SK-N-SH treated with all-trans-retinoic acid at 6 μM for 48 hours (cell line): ENCODE data around the gene MVD.

ENCODE experiments used
- ATAC-seq: fragments of 200-7000 bp; cut with Tn5 transposase; 3 replicates; pipeline ENCODE4 v1.9.1; 2020; ENCODE audit warnings: mild to moderate bottlenecking, moderate library complexity
- ARNTL ChIP-seq: fragments of 450-650 bp; formaldehyde crosslinking; IDR thresholded peaks from 2 replicates; pipeline ENCODE4 v1.5.0; 2020; ENCODE audit warnings: low read depth, mild to moderate bottlenecking, moderate library complexity, borderline replicate concordance
- CSDC2 ChIP-seq: fragments of 250-450 bp; sonication (Bioruptor Pico); IDR thresholded peaks from 2 replicates; pipeline ENCODE4 v1.5.0; 2020; ENCODE audit warnings: mild to moderate bottlenecking, moderate library complexity
- ESRRG ChIP-seq: fragments of 250-450 bp; sonication (Bioruptor Pico); IDR thresholded peaks from 2 replicates; pipeline ENCODE4 v1.6.1; 2021; ENCODE audit warnings: mild to moderate bottlenecking
- GLIS3 ChIP-seq: fragments of 250-450 bp; sonication (Bioruptor Pico); IDR thresholded peaks from 2 replicates; pipeline ENCODE4 v1.5.0; 2020; ENCODE audit warnings: mild to moderate bottlenecking, moderate library complexity
- OSR1 ChIP-seq: fragments of 250-450 bp; sonication (Bioruptor Pico); IDR thresholded peaks from 2 replicates; pipeline ENCODE4 v1.8.0; 2022; ENCODE audit warnings: moderate library complexity, mild to moderate bottlenecking, inconsistent platforms
- PPARA ChIP-seq: fragments of 250-450 bp; sonication (Bioruptor Pico); IDR thresholded peaks from 2 replicates; pipeline ENCODE4 v1.5.0; 2020; ENCODE audit warnings: mild to moderate bottlenecking, borderline replicate concordance
- RARB ChIP-seq: fragments of 250-450 bp; sonication (Bioruptor Pico); IDR thresholded peaks from 2 replicates; pipeline ENCODE4 v1.8.0; 2021; ENCODE audit warnings: mild to moderate bottlenecking, moderate library complexity
- SNAI2 ChIP-seq: fragments of 250-450 bp; sonication (Bioruptor Pico); IDR thresholded peaks from 2 replicates; pipeline ENCODE4 v1.5.0; 2020; ENCODE audit warnings: mild to moderate bottlenecking, moderate library complexity
- TCF4 ChIP-seq: fragments of 250-450 bp; sonication (Bioruptor Pico); IDR thresholded peaks from 2 replicates; pipeline ENCODE4 v1.8.0; 2021; ENCODE audit warnings: mild to moderate bottlenecking, moderate library complexity, borderline replicate concordance
- TOX ChIP-seq: fragments of 250-450 bp; sonication (Bioruptor Pico); IDR thresholded peaks from 2 replicates; pipeline ENCODE4 v1.8.0; 2021; ENCODE audit warnings: mild to moderate bottlenecking, moderate library complexity, borderline replicate concordance
- ZC3H10 ChIP-seq: fragments of 250-450 bp; sonication (Bioruptor Pico); IDR thresholded peaks from 2 replicates; pipeline ENCODE4 v1.5.1; 2021; ENCODE audit warnings: mild to moderate bottlenecking, moderate library complexity
- ZFP3 ChIP-seq: fragments of 250-450 bp; sonication (Bioruptor Pico); IDR thresholded peaks from 2 replicates; pipeline ENCODE4 v1.5.0; 2020; ENCODE audit warnings: mild to moderate bottlenecking, moderate library complexity
- ZFP30 ChIP-seq: fragments of 450-650 bp; formaldehyde crosslinking; IDR thresholded peaks from 2 replicates; pipeline ENCODE4 v1.5.0; 2022; ENCODE audit warnings: mild to moderate bottlenecking, moderate library complexity
- ZNF565 ChIP-seq: fragments of 450-650 bp; formaldehyde crosslinking; conservative IDR thresholded peaks from 2 replicates; pipeline ENCODE4 v1.5.0; 2020; ENCODE audit warnings: low read depth, mild to moderate bottlenecking, moderate library complexity
- ZNF70 ChIP-seq: fragments of 450-650 bp; formaldehyde crosslinking; IDR thresholded peaks from 2 replicates; pipeline ENCODE4 v1.5.0; 2020; ENCODE audit warnings: mild to moderate bottlenecking, moderate library complexity
- ZNF8 ChIP-seq: fragments of 450-650 bp; formaldehyde crosslinking; IDR thresholded peaks from 2 replicates; pipeline ENCODE4 v1.5.0; 2020; ENCODE audit warnings: mild to moderate bottlenecking, moderate library complexity
- TF ChIP-seq, protein P1 (sequence below): fragments of 250-450 bp; sonication (Bioruptor Pico); IDR thresholded peaks from 2 replicates; pipeline ENCODE4 v1.8.0; 2021; ENCODE audit warnings: low read depth, mild to moderate bottlenecking, moderate library complexity, borderline replicate concordance
- TF ChIP-seq, protein P2 (sequence below): fragments of 250-450 bp; sonication (Bioruptor Pico); IDR thresholded peaks from 2 replicates; pipeline ENCODE4 v1.5.1; 2020; ENCODE audit warnings: low read depth, mild to moderate bottlenecking, moderate library complexity
- TF ChIP-seq, protein P3 (sequence below): fragments of 250-450 bp; sonication (Bioruptor Pico); IDR thresholded peaks from 2 replicates; pipeline ENCODE4 v1.8.0; 2020; ENCODE audit warnings: mild to moderate bottlenecking, moderate library complexity, borderline replicate concordance

MVD gene

DNA sequence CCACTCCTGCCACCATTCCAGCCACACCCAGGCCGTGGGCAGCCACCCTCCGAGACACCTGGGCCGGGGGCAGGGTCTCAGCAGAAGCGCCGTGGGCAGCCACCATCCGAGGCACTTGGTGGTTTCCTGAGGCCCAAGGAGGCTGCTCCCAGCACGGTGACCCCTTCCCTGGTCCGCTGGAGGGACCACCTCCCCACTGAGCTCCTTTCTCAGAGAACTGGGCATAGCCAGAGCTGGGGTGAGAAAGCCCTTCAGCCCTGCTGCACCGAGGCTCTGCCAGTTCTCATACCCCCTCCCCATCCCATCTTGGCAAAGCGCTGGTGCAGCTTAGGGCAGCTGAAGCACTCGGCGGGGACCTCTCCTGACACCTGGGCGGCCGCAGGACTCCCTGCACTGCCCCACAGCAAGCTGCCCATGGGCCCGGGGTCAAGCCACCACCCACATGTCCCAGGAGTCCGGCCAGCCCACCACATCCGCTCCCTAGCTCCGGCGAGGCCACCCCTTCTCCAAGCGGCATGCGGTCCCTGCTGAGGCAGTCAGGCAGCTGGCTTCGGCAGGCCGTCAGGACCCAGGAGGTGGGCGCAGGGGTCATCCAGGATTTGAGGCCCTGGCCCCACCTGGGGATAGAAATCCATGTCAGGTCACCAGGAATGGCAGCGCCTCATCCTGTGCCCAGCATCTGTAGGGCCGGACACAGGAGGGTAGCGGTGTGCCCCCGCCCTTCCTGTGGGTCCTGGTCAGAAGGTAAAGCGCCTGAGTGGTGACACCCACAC is 10.7 kb downstream of the MVD start:
- TF ChIP-seq ZC3H10 (CRISPR knock-in tag): no peak
- TF ChIP-seq, protein P1, sequence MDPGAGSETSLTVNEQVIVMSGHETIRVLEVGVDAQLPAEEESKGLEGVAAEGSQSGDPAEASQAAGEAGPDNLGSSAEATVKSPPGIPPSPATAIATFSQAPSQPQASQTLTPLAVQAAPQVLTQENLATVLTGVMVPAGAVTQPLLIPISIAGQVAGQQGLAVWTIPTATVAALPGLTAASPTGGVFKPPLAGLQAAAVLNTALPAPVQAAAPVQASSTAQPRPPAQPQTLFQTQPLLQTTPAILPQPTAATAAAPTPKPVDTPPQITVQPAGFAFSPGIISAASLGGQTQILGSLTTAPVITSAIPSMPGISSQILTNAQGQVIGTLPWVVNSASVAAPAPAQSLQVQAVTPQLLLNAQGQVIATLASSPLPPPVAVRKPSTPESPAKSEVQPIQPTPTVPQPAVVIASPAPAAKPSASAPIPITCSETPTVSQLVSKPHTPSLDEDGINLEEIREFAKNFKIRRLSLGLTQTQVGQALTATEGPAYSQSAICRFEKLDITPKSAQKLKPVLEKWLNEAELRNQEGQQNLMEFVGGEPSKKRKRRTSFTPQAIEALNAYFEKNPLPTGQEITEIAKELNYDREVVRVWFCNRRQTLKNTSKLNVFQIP (CRISPR knock-in tag): no peak
- no peak for TF ChIP-seq OSR1 (CRISPR knock-in tag)
- TF ChIP-seq GLIS3 (CRISPR knock-in tag): no peak
- TF ChIP-seq ARNTL (CRISPR knock-in tag): no peak
- no peak for TF ChIP-seq ZNF8 (CRISPR knock-in tag)
- TF ChIP-seq ZNF565 (CRISPR knock-in tag): no peak
- no peak for TF ChIP-seq ZFP3
- no peak for TF ChIP-seq SNAI2 (CRISPR knock-in tag)

DNA sequence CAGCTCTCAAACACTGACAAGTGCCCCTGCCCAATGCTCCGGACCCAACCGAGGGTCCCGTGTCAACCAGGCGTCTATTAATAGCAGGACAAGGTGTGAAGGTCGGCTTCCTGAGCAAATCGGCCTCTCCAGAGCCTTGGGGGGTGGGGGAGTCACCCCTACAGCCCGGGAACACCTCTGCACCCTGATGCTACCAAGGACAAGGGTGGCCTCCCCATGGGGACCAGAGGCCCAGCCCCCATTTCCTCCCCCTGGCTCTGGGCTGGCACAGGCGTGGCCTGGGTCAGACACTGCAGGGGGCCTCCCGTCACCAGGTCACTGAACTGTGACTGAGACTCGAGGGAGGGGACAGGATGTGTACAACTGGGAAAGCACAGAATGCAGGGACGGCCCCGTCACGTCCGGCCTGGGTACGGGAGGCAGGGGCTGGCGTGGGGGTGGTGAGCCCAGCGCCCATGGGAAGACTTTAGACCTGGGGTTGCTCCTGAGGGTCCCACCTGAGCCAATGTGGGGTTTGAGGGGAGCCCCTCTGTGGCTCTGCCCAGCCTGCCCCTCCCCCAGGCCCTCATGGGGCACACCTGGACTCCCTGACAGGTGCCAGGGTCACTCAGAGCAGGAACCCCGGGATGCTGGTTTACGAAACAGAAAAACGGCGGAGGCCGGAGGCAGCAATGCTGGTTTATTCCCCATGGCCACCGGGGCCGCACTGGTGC is 11.5 kb downstream of the MVD start:
- TF ChIP-seq ZFP30 (CRISPR knock-in tag): no peak
- TF ChIP-seq ZFP3: no peak
- TF ChIP-seq, protein P1 (CRISPR knock-in tag): no peak
- TF ChIP-seq TOX (CRISPR knock-in tag): no peak
- TF ChIP-seq, protein P2, sequence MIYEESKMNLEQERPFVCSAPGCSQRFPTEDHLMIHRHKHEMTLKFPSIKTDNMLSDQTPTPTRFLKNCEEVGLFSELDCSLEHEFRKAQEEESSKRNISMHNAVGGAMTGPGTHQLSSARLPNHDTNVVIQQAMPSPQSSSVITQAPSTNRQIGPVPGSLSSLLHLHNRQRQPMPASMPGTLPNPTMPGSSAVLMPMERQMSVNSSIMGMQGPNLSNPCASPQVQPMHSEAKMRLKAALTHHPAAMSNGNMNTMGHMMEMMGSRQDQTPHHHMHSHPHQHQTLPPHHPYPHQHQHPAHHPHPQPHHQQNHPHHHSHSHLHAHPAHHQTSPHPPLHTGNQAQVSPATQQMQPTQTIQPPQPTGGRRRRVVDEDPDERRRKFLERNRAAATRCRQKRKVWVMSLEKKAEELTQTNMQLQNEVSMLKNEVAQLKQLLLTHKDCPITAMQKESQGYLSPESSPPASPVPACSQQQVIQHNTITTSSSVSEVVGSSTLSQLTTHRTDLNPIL (CRISPR knock-in tag): no peak
- no peak for TF ChIP-seq ZNF70
- TF ChIP-seq OSR1 (CRISPR knock-in tag): no peak
- no peak for TF ChIP-seq PPARA (CRISPR knock-in tag)
- no peak for TF ChIP-seq ARNTL (CRISPR knock-in tag)
- TF ChIP-seq, protein P3, sequence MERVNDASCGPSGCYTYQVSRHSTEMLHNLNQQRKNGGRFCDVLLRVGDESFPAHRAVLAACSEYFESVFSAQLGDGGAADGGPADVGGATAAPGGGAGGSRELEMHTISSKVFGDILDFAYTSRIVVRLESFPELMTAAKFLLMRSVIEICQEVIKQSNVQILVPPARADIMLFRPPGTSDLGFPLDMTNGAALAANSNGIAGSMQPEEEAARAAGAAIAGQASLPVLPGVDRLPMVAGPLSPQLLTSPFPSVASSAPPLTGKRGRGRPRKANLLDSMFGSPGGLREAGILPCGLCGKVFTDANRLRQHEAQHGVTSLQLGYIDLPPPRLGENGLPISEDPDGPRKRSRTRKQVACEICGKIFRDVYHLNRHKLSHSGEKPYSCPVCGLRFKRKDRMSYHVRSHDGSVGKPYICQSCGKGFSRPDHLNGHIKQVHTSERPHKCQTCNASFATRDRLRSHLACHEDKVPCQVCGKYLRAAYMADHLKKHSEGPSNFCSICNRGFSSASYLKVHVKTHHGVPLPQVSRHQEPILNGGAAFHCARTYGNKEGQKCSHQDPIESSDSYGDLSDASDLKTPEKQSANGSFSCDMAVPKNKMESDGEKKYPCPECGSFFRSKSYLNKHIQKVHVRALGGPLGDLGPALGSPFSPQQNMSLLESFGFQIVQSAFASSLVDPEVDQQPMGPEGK (CRISPR knock-in tag): no peak
- no peak for TF ChIP-seq ZC3H10 (CRISPR knock-in tag)
- TF ChIP-seq SNAI2 (CRISPR knock-in tag): no peak
- no peak for TF ChIP-seq GLIS3 (CRISPR knock-in tag)
- TF ChIP-seq ZNF565 (CRISPR knock-in tag): no peak
- no peak for TF ChIP-seq CSDC2 (CRISPR knock-in tag)
- TF ChIP-seq TCF4: no peak
- TF ChIP-seq ESRRG: no peak
- no peak for TF ChIP-seq RARB
- peak; percentile 2; the same call in 2 of the 3 replicates for ATAC-seq

More for the DNA sequence above, 10.7 kb downstream of the MVD start:
- no peak for ATAC-seq

DNA sequence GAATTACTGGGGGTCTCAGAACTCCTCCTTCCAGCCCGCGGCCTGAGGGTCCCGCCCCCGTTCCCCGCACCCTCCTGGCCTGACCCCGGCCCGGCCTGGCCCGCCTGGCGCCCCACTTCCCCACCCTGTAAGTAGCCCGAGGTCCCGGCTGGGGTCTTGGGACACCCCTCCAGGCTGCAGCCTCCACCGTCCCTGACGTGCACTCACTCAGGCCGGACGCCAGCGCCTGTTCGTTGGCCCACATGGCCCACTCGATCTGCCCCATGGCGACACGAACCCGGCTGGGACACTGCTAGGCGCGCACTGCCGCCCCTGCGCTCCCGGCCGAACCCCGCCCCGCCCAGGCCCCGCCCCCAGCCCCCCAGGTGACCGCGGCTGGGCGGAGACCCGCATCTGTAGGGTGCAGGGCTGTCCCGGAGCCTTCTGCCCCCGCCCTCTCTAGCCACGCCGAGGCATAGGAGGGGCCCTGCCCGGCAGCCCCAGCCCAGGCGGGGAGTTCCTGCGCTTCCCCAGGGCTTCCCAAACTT is 12.1 kb downstream of the MVD start, which contains the start of gene CYBA:
CYBA (minus strand) TSS at position 305 of the 527 bp plus-strand sequence; CDS start at position 265, 40 bp downstream.
- TF ChIP-seq GLIS3 (CRISPR knock-in tag): no peak
- peak; percentile 87 for ATAC-seq
